Spleen (tissue), 7 donors: Measurements from ENCODE around the gene AKAP7.

Source experiments
- POLR2A ChIP-seq, 3 donors: fragments of 450-650 bp; IDR thresholded peaks; one replicate each; pipeline ENCODE4 v1.5.1; 2017; ENCODE audit warnings: antibody characterized with exemption in 3 of 3, mild to moderate bottlenecking in 1 of 3
- TF ChIP-seq, protein P1 (sequence below), 11 experiments: fragments of 200-600 bp in 7 of 11; fragments of 450-650 bp in 4 of 11; sonication (generic) in 4 of 11; IDR thresholded peaks in 8 of 11; conservative IDR thresholded peaks in 3 of 11; 1 replicate in 7 of 11; 2 replicates in 4 of 11; pipeline versions ENCODE4 v1.4.0 to v1.8.0; 2016 to 2021; ENCODE audit warnings: antibody characterized with exemption in 11 of 11, inconsistent platforms in 4 of 11, mild to moderate bottlenecking in 1 of 11
- donor health status: DM: no; HTN: no; CAD: no; lungs with moderate emphysema.
- donor health status: DM: no; HTN: no; CAD: no.
- donor health status: DM: no; HTN: no; CAD: no.

DNA sequence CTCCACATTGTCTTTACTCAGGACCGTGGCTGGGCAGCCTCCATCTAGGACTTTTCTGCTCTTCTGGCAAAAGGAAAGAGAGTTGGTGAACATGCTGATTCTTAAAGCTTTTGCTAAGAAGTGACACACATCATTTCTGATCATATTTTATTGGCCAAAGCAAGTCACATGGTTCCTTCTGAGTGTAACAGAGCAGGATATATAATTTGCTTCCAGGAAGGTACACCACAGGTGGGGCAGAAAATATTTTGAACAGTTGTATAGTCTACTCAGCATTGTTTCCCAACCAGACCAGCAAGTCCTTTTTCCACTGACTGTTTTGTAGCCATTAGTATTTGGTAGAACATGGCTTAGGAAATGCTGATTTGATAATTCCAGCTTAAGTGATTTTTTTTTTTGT lies 73.5 kb downstream of the AKAP7 start:
- TF ChIP-seq, protein P1, sequence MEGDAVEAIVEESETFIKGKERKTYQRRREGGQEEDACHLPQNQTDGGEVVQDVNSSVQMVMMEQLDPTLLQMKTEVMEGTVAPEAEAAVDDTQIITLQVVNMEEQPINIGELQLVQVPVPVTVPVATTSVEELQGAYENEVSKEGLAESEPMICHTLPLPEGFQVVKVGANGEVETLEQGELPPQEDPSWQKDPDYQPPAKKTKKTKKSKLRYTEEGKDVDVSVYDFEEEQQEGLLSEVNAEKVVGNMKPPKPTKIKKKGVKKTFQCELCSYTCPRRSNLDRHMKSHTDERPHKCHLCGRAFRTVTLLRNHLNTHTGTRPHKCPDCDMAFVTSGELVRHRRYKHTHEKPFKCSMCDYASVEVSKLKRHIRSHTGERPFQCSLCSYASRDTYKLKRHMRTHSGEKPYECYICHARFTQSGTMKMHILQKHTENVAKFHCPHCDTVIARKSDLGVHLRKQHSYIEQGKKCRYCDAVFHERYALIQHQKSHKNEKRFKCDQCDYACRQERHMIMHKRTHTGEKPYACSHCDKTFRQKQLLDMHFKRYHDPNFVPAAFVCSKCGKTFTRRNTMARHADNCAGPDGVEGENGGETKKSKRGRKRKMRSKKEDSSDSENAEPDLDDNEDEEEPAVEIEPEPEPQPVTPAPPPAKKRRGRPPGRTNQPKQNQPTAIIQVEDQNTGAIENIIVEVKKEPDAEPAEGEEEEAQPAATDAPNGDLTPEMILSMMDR (IDR thresholded peaks at IDR 0.05 in 8 of 11, conservative IDR thresholded peaks at IDR 0.05 in 3 of 11) = no peak
- TF ChIP-seq POLR2A (IDR thresholded peaks at IDR 0.05) = no peak
